PFSK-1 (cell line): ENCODE data around the gene GNB3.

Experiments used
- FOXP2 ChIP-seq: optimal IDR thresholded peaks from 2 replicates; pipeline ENCODE3; 2011; ENCODE audit warnings: borderline replicate concordance, control low read depth, inconsistent platforms; ENCODE audit not compliant: insufficient read depth; ENCODE audit errors: extremely low read length, extremely low read depth
- POLR2AphosphoS5 ChIP-seq: IDR thresholded peaks from 2 replicates; pipeline ENCODE4 v1.6.1; 2012; ENCODE audit warnings: low read depth, mild to moderate bottlenecking, control low read depth, low read length, moderate library complexity
- SIN3A ChIP-seq: IDR thresholded peaks from 2 replicates; pipeline ENCODE4 v1.6.1; 2012; ENCODE audit warnings: mild to moderate bottlenecking, low read length, moderate library complexity, borderline replicate concordance; ENCODE audit not compliant: insufficient read depth
- TAF1 ChIP-seq: IDR thresholded peaks from 2 replicates; pipeline ENCODE4 v1.6.1; 2012; ENCODE audit warnings: low read length, control low read depth, borderline replicate concordance; ENCODE audit not compliant: insufficient read depth
- TF ChIP-seq, protein P1 (sequence below), 2 experiments: IDR thresholded peaks; 2 replicates each; pipeline versions ENCODE4 v1.6.1 to v1.8.0; 2011 to 2012; ENCODE audit warnings: low read depth in 2 of 2, low read length in 2 of 2, control low read depth in 1 of 2, inconsistent platforms in 1 of 2, mild to moderate bottlenecking in 1 of 2, moderate library complexity in 1 of 2; ENCODE audit not compliant: insufficient read depth in 1 of 2

Gene GNB3

DNA sequence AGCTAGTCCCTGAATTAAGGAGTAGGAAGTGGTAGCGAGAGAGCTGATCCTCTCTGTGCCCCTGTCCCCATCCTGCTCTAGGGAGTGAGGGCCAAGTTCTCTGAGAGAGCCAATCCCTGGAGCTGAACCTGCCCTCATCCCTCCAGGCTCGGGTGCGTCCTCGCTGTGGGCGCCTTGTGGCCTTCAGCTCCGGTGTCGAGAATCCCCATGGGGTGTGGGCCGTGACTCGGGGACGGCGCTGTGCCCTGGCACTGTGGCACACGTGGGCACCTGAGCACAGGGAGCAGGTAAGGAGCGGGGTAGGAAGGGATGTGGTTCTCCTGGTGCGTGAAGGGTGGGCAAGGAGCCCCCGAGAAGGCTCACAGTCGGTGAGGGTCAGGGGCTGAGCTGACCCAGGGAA lies 1.9 kb upstream of the GNB3 start:
- TF ChIP-seq TAF1 (no peak), POLR2AphosphoS5 (no peak), SIN3A (no peak), FOXP2 (no peak)
- TF ChIP-seq, protein P1, sequence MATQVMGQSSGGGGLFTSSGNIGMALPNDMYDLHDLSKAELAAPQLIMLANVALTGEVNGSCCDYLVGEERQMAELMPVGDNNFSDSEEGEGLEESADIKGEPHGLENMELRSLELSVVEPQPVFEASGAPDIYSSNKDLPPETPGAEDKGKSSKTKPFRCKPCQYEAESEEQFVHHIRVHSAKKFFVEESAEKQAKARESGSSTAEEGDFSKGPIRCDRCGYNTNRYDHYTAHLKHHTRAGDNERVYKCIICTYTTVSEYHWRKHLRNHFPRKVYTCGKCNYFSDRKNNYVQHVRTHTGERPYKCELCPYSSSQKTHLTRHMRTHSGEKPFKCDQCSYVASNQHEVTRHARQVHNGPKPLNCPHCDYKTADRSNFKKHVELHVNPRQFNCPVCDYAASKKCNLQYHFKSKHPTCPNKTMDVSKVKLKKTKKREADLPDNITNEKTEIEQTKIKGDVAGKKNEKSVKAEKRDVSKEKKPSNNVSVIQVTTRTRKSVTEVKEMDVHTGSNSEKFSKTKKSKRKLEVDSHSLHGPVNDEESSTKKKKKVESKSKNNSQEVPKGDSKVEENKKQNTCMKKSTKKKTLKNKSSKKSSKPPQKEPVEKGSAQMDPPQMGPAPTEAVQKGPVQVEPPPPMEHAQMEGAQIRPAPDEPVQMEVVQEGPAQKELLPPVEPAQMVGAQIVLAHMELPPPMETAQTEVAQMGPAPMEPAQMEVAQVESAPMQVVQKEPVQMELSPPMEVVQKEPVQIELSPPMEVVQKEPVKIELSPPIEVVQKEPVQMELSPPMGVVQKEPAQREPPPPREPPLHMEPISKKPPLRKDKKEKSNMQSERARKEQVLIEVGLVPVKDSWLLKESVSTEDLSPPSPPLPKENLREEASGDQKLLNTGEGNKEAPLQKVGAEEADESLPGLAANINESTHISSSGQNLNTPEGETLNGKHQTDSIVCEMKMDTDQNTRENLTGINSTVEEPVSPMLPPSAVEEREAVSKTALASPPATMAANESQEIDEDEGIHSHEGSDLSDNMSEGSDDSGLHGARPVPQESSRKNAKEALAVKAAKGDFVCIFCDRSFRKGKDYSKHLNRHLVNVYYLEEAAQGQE (IDR thresholded peaks at IDR 0.05; ENCODE audit: insufficient read depth in 1 of 2, low read depth in 2 of 2, low read length in 2 of 2), result no peak

DNA sequence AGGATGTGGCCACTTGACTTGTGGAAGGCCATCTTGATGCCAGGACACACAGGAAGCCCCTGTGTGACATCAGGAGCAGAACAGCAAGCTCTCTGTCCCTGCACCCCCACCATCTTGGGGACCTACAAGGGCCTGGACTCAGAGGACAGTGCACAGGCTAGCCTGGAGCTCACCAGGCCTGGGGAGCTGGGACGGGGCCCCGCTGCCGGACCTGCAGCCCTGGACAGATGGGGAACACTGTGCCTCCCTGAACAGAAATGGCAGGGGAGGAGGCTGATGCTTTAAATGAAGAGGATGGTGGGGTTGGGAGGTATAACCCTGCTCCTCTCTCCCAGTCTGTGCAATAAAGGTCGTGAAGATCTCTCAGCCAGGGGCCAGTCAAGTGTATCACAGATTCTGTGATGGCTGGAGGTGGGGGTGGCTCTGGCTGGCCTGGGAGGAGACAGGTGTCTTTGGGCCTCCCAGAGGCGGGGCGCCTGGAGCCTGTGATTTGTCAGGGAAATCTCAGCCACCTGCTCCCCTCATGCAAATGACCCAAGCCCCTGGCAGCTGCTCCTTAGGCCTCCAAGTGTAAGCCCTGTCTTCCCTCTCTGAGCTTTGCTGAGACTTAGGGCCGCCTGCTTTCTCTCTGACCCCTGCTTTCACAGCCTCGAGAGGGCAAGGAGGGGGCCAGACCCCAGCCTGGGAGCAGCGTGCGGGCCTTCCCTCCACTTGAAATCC lies 1.1 kb upstream of the GNB3 start:
- no peak for TF ChIP-seq SIN3A
- no peak for TF ChIP-seq TAF1
- no peak for TF ChIP-seq POLR2AphosphoS5
- TF ChIP-seq FOXP2, result no peak
- TF ChIP-seq, protein P1 (IDR thresholded peaks at IDR 0.05; ENCODE audit: insufficient read depth in 1 of 2, low read depth in 2 of 2, low read length in 2 of 2), result no peak

DNA sequence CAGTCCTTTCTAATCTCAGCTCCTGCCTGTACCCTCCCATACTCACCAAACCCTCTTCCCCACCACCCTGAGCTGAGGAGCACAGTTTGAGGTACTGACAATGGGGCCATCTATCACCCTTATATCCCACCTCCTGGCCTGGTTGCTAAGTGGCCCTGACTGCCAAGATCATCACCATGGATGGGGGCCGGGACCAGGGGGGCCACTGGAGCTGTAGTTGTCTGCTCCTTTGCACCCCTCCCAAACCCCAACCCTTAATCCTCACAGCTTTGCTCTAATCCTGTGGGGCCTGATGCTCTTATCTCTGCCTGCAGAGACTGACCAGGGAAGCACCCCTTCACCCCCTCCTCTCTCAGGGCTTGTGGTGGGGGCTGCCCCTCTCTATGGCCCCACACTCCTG lies 395 bp upstream of the GNB3 start:
- TF ChIP-seq POLR2AphosphoS5, result no peak
- TF ChIP-seq SIN3A, result no peak
- TF ChIP-seq FOXP2, result no peak
- TF ChIP-seq, protein P1 (IDR thresholded peaks at IDR 0.05; ENCODE audit: insufficient read depth in 1 of 2, low read depth in 2 of 2, low read length in 2 of 2), result no peak
- TF ChIP-seq TAF1, result no peak

DNA sequence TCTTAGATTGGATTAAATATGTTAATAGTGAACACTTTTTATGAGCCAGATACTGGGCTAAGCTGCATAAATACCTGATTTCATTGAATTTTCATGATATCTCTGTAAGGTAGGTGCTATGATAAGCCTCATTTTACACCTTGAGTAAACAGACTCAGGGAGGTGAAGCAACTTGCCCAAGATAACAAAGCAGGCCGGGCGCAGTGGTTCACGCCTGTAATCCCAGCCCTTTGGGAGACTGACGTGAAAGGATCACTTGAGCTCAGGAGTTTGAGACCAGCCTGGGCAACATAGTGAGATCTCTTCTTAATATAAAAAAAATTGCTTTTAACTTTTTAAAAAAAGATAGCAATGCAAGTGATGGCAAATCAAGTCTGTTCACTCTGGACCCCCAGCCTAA lies 1.4 kb downstream of the GNB3 start:
- TF ChIP-seq TAF1 (no peak), SIN3A (no peak), FOXP2 (no peak), POLR2AphosphoS5 (no peak)
- TF ChIP-seq, protein P1 (IDR thresholded peaks at IDR 0.05; ENCODE audit: insufficient read depth in 1 of 2, low read depth in 2 of 2, low read length in 2 of 2), result no peak
